Fibroblast of the aortic adventitia (primary cell): Measurements from ENCODE around the gene GSTCD. TPM values are rescaled to one million over a fixed set of nuclear protein-coding genes. Genes with fewer than 3 reads are reported as not detected.
"Not testable (repeated sequence)": the region's sequence is repeated elsewhere in the genome, so short reads cannot be mapped to it uniquely, and the experiment has no call there.

ENCODE experiments used
- DNase-seq: peaks from one replicate; pipeline ENCODE4 v3.0.0-alpha.2; 2010; ENCODE audit warnings: low read depth
- H3K4me3 ChIP-seq: 2 replicates; pipeline ENCODE4 v1.5.1; 2011; ENCODE audit warnings: low read depth, mild to moderate bottlenecking, control low read depth, low read length, moderate library complexity
- CTCF ChIP-seq: IDR thresholded peaks from 2 replicates; pipeline ENCODE4 v1.5.1; 2011; ENCODE audit warnings: mild to moderate bottlenecking, low read length, control low read depth, inconsistent platforms; ENCODE audit not compliant: insufficient read depth
- total RNA-seq: library from RNA; depleted of rRNA; stranded (reverse); fragments of >200 nt; gene quantifications from 2 replicates; pipeline ENCODE4 v1.2.3, GENCODE V29; 2012; ENCODE audit warnings: low replicate concordance

Gene GSTCD
- total RNA-seq, 1 donor = 21.0 TPM

GRCh38 chr4:105851196-105851595, 142.6 kb downstream of the GSTCD start:
- no peak overlapping the region for H3K4me3 ChIP-seq
- DNase-seq = no peak
- TF ChIP-seq CTCF = no peak

GRCh38 chr4:105852230-105852629, 143.6 kb downstream of the GSTCD start:
- not testable (repeated sequence) for DNase-seq

GRCh38 chr4:105858466-105859040, 150.0 kb downstream of the GSTCD start:
- no peak overlapping the region for H3K4me3 ChIP-seq
- DNase-seq = no peak
- no peak for TF ChIP-seq CTCF

More at GRCh38 chr4:105852230-105852629, 143.6 kb downstream of the GSTCD start:
- H3K4me3 ChIP-seq = not testable (repeated sequence)

GRCh38 chr4:105859233-105859632, 150.6 kb downstream of the GSTCD start:
- TF ChIP-seq CTCF = no peak
- H3K4me3 ChIP-seq = no peak overlapping the region

GRCh38 chr4:105870963-105871362, 162.4 kb downstream of the GSTCD start:
- TF ChIP-seq CTCF = no peak
- H3K4me3 ChIP-seq = no peak overlapping the region
- no peak for DNase-seq

More at GRCh38 chr4:105859233-105859632, 150.6 kb downstream of the GSTCD start:
- peak; percentile 74 for DNase-seq

GRCh38 chr4:105871997-105872396, 163.4 kb downstream of the GSTCD start:
- no peak overlapping the region for H3K4me3 ChIP-seq
- no peak for DNase-seq
- TF ChIP-seq CTCF = no peak

- no peak for DNase-seq
- TF ChIP-seq CTCF = no peak
- no peak overlapping the region for H3K4me3 ChIP-seq
Measured at GRCh38 chr4:105875233-105875632, 166.6 kb downstream of the GSTCD start.
